Measurements from ENCODE around the gene STX3.

- TF ChIP-seq, protein P1, sequence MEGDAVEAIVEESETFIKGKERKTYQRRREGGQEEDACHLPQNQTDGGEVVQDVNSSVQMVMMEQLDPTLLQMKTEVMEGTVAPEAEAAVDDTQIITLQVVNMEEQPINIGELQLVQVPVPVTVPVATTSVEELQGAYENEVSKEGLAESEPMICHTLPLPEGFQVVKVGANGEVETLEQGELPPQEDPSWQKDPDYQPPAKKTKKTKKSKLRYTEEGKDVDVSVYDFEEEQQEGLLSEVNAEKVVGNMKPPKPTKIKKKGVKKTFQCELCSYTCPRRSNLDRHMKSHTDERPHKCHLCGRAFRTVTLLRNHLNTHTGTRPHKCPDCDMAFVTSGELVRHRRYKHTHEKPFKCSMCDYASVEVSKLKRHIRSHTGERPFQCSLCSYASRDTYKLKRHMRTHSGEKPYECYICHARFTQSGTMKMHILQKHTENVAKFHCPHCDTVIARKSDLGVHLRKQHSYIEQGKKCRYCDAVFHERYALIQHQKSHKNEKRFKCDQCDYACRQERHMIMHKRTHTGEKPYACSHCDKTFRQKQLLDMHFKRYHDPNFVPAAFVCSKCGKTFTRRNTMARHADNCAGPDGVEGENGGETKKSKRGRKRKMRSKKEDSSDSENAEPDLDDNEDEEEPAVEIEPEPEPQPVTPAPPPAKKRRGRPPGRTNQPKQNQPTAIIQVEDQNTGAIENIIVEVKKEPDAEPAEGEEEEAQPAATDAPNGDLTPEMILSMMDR (conservative IDR thresholded peaks at IDR 0.05; ENCODE audit: low read length) = no peak
- no peak for TF ChIP-seq EZH2phosphoT487 (IDR thresholded peaks at IDR 0.05; ENCODE audit: borderline replicate concordance)
Measured at GRCh38 chr11:59729834-59730233, 25.3 kb upstream of the STX3 start.
